GM18909 (cell line): ENCODE measurements around the gene TGFBR1.
A peak's percentile ranks its signal among the peaks of the same experiment; 100 is the strongest.
"Not testable (repeated sequence)": the region's sequence is repeated elsewhere in the genome, so short reads cannot be mapped to it uniquely, and the experiment has no call there.

Experiments
- ATAC-seq: cut with Tn5 transposase; IDR thresholded peaks from one replicate; pipeline ENCODE4 v1.9.1; 2021; ENCODE audit warnings: mild to moderate bottlenecking; ENCODE audit not compliant: unreplicated experiment, poor library complexity

TGFBR1 gene

DNA sequence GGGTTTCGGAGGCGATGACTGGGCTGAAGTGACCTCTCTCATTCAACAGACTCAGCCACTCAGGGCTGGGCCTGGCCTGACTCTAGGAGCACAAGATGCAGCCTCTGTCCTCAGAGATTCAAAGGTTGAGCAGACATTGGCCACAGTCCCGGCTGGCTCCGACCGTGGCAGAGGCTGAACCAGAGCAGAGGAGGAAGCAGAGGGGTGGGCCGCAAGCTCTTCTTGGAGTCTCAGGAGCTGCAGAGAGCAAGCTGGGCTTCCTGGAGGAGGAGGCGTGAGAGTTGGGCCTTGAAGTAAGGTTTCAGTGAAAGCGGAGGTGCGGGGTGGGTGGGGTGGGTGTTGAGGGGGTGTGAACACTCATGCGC, 79.2 kb downstream of the TGFBR1 start:
- ATAC-seq, result no peak

DNA sequence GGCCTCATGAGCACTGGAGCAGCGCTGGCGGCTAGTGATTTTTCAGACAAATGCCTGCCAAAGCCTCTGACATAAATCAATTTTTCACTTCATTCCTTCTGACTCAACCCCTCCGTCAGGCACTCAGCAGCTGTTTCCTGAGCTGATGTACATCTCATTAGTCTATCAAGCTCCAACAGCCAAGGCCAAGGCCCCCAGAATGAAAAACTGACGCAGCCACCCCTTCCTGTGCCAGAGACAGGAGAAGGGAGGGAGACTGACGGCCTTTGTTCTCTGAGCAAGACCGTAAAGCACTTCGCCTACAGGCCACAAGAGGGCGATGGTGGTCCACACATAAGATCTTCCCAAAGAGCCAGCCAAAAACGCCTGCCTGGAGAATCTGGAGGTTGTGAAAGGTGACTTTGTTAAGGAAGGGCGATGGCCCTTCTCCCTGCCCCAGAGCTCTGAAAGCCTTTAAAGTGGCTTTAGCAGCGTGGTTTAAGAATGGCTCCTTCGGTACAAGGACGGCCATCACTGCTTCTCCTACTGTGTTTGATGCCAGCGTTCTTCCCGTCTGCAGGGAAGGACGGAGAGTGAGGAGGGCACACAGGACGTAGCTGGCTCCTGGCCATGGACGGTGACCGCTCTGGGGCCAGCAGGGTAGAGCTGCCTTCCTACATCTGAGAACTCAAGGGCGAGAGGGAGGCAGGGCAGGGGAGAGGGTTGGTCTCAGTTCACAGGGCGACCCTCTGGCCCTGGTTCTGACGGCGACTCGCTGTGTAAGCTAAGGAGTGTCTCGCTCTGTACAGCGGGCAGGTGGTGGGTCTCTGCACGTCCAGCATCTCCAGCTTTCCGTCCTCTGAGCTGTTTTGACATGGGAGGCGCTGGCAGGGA, 79.8 kb downstream of the TGFBR1 start:
- peak; percentile 62 for ATAC-seq

DNA sequence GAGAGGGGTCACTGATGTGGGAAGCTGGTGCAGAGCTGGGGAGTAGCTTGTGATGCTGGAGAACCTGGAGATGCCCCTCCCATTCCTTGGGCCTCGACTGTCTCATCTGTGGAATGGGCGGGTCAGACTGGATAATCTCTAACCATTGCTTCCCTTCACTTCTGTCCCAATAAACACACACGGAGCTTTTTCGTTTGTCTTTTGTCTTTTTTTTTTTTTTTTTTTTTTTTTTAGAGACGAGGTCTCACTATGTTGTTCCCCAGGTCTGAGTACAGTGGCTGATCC, 80.4 kb downstream of the TGFBR1 start:
- ATAC-seq, result no peak

DNA sequence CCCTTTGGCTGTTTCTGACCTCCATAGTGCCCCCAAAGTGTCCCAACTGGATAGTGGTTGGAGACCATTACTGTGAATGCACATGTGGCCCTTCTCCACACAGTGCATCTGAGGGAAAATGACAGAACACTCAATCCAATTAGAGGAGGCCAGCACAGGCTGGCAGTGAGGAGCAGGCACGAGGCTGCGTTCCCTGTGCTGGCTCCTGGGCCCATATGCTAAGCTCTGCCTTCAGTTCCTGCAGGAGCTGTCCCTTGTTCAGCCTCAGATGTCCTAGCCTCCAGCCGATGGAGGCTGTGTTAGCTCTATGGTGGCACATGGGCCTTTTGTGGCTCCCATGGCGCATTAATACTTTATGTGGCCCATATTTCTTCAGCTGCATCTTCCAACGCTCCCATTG, 81.0 kb downstream of the TGFBR1 start:
- ATAC-seq, result no peak

DNA sequence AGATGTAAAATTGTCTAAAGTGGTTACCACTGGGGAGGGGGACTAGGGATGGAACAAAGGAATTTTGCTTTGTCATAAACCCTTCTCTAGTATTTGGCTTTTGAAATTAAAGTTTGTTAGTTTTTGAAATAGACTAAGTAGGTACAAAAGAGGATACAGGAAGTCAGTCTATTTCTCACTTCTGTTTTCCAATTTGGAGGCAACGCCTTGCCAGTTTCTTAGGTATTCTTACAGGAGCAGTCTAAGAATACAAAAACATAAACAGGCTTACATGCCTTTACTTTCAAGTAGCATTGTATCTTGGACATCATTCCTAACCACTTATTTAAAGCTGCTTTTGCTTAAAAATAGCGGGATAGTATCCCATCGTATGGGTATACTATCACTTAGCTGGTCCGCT, 82.4 kb downstream of the TGFBR1 start:
- no peak for ATAC-seq

DNA sequence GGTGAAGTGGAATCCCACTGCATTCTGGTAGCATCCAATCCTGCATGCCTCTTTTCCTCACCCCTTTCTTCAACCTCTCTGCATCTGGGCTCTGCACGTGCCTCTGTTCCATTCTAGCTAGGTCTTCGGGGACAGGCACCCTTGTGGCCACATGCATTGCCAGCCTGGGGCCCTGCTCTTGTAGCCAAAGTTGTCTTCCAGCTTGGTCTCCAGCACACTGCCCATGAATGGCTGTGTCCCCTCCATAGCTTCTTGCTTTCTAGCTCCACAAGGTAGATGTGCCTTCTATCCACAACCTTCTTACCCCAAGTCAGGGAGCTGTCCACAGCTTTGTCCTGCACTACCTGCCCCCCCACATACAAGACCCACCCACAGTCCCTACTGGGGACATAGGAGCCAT, 84.3 kb downstream of the TGFBR1 start:
- ATAC-seq, result no peak

DNA sequence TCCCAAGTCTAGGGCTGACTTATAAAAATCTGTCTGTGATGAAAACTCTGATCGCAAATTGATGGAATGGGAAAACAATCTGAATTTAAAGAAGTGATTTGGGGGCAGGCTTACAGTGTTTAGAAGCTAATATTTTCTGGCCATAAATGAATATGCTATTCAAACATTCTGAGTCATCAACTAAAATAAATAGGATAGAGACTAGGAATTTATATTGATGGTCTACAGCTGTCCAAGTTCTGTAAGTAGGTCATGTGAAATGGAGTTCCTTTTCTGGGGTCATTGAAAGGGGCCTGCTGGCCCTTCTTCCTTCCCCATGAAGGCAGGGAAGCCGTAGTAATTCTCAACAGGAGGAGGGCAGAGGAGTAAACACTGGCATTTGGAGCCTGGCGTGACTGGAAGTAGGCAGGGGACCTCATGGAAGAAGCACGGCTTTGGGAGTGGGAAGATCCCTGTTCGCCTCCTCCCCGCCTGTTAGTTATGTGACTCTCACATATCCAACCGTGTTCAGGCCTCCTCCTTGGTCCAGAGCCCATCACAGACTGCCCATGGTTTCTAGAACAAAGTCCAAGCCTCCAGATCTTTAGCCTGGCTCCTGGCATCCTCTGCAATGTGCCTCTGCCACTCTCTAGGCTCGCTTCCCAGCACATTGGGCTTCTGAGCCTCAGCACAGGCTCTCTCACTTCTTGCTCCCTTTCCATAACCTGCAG, 85.1 kb downstream of the TGFBR1 start:
- ATAC-seq, result no peak

DNA sequence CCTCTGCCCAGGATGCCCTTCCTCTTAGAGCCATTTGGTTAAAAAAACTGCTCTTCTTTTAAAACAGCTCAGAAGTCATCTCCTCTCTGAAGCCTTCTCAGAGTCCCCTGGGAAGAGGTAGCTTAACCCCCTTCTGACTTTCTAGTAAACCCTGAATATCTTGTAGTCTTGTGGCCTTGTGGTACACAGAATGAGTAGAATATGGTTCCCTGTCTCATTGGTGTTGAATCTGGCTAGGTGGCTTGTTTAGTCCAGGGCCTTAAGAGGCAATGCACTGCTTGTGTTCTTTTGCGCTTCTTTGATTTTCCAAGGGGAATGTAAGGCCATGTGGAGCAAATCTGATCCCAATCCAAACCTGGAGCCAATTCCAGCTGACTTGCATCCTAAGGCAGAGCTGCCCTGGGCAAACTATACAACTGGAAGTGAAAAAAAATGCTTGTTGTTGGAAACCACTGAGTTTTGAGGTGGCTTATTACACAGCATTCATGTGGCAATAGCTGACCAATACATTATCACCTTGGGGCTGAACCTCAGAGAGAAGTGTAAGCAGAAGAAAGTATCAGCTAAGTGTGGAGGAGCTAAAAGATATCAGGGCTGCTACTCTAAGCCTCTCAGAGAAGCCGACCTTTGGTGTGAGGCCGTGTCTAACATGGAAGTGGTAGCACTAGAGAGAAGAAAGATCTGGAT, 85.8 kb downstream of the TGFBR1 start:
- ATAC-seq, result no peak

DNA sequence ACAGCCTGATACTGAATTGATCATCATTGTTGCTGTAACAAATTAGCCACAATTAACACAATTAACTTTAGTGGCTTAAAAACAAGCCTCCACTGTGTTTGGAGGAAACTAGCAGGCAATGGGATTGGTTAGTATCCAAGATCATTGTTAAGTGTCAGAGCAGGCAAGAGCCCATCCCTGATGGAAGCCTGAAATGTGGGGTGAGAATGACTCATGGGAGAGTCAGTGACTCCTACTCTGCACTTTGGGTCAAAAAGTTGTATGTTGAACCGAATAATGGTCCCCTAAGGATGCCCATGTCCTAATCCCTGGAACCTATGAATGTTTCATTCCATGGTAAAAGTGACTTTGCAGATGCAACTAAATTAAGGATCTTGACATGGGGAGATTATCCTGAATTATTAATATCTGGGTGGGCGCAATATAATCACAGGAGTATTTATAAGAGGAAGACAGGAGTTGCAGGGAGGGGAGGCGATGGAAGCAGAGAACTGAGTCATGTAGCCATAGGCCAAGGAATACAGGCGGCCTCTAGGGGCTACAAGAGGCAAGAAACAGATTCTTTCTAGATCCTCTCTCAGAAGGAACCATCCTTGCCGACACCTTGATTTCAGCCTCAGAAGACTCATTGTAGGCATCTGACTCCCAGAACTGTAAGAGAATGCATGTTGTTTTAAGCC, 88.0 kb downstream of the TGFBR1 start:
- no peak for ATAC-seq

DNA sequence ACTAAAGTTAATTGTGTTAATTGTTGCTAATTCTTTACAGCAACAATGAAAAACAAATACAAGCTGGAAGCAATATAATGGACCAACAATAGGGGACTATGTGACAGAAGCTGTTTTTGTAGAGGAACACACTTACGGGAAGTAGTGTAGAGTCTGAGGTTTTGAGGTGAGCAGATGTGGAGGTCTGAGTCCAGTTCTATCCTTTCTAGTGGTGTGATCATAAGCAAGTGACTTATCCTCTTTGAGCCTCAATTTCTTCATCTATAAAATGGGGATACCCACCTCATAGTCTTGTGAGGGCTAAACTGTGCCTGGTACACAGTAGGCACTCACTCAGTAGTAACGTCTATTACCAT, 88.5 kb downstream of the TGFBR1 start:
- ATAC-seq, result no peak

DNA sequence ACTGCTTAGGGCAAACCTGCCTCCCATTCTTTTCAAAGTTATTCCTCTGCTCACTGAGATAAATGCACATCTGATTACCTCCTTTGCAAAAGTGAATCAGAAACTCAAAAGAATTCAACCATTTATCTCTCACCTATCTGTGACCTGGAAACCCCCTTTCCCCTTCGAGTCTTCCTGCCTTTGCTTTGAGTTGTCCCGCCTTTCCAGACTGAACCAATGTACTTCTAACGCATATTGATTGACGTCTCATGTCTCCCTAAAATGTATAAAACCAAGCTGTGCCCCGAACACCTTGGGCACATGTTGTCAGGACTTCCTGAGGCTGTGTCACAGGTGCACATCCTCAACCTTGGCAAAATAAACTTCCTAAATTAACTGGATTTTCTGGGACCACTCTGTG, 91.6 kb downstream of the TGFBR1 start:
- ATAC-seq, result not testable (repeated sequence)

DNA sequence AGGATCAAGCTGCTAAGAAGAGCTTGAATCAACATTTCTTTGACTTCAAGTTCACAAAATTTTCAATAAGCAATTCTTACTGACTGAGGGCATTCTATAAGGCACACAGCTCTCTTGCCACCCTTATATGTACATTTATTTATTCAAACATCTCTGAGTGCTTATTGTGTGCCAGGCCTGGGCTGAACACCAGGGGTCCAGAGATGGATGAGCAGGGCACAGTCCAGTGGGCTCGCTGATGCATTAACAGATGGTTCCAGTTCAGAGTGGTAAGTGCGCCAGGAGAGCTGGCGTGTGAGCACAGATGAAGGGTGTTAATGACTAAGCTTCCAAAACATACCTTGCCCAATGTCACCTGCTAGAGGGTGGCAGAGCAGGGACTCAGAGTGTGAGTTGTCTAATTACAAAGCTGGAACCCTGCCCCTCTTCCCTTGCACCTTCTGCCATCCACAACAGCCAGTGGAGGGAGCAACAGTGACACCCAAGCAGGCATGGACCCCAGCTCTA, 92.3 kb downstream of the TGFBR1 start:
- ATAC-seq, result no peak

DNA sequence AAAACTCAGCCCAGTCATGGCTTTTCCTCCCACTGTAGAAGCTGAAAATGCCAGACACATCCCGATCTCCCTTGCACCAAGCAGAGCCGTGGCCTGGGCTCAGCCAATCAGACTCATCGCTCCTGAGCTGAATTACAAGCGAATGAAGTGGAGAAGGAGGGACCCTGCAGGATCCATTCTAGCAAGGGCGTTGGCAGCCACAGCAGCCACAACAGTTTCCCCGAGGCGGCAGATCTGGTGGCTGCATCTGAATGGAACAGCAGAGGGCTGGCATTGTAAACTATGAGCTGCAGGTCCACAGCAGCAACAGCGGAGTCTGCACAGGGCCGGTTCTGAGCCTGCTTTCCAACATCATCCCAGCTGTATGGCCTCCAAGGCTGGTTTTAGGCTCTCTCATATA, 93.1 kb downstream of the TGFBR1 start:
- ATAC-seq, result no peak

DNA sequence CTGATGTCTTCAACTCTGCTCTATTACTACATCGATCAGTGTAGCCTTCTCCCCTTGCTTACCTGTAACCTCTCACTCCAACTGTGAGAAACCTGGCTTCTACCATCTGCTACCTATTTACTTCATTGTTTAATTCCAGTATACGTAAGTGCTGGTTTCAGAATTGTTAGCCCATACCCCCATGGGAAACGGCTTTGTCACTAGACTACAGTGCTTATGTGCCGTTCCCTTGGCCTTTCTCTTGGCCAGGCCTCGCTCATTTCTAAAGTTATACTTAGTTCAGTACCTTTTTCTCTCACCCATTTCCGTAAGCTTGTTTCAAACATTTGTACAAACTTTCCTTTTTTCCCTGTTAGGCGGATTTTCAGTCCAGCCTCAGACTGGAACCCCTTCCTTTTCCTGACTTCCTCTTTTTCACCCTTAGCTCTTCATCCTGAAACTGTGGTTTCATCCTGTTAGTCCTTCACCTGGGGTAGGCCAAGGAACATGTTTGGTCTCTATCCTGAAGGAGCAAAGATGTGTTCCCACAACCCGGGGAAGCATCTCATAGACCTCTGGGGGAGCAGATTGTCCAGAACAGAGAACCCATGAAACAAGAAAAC, 95.1 kb downstream of the TGFBR1 start:
- ATAC-seq, result no peak

DNA sequence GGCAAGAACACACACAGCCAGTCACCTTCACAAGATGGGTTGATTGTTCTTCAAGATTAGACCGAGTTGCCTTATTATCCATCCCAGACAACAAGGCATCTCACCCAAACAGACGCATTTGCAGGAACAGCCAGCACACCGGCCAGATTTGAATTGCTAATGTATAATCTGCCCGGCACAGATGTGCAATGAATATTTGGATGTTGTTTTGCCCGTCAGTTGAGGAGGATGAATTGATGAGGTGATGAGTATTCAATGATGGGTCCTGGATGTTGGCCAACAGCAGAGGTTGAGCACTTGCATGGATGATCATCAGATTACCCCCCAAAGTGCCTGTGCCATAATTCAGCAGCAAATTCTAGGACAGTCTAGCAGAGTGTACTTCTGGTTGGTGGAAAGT, 96.7 kb downstream of the TGFBR1 start:
- ATAC-seq, result no peak
